HG02840 (cell line): Measurements from ENCODE around the gene LRRC26.

Source experiments
- ATAC-seq: cut with Tn5 transposase; IDR thresholded peaks from one replicate; pipeline ENCODE4 v1.9.1; 2021; ENCODE audit warnings: mild to moderate bottlenecking, moderate library complexity, moderate number of reproducible peaks; ENCODE audit not compliant: unreplicated experiment, low FRiP score

Gene LRRC26

GRCh38 chr9:137158625-137159024 is 11.2 kb downstream of the LRRC26 start:
- ATAC-seq, result no peak

DNA sequence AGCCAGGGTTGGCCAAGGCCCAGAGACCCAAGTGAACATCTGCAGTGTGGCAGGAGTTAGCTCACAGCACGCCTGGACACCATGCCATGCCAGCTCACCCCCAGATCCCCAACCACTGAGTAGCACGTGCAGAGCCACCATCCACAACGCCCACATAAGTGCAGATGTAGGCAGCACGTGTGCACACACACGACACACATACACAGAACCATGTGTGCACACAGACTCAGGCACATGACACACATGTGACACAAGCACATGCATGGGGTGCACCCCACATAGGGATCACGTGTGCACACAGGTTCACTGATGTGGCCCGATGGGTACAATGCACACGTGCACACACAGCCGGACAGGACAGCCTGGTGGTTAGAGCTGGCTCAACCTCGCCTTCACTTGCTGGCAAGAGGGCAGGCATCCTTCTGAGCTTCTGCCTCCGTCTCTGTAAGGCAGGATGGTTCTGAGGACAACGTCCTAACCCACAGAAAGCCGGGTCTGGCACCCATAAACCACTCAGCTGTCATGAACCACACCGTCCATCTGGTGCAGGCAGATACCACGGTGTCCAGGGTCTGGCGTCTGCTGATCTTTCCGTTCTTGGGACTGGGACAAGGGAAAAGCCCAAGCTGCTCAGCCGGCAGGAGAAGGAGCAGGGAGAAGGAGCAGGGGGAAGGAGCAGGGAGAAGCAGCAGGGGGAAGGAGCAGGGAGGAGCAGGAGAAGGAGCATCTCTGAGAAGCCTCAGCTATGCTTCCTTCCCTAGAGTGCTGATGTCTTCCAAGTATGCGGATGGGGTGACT is 12.0 kb downstream of the LRRC26 start:
- ATAC-seq, result no peak

DNA sequence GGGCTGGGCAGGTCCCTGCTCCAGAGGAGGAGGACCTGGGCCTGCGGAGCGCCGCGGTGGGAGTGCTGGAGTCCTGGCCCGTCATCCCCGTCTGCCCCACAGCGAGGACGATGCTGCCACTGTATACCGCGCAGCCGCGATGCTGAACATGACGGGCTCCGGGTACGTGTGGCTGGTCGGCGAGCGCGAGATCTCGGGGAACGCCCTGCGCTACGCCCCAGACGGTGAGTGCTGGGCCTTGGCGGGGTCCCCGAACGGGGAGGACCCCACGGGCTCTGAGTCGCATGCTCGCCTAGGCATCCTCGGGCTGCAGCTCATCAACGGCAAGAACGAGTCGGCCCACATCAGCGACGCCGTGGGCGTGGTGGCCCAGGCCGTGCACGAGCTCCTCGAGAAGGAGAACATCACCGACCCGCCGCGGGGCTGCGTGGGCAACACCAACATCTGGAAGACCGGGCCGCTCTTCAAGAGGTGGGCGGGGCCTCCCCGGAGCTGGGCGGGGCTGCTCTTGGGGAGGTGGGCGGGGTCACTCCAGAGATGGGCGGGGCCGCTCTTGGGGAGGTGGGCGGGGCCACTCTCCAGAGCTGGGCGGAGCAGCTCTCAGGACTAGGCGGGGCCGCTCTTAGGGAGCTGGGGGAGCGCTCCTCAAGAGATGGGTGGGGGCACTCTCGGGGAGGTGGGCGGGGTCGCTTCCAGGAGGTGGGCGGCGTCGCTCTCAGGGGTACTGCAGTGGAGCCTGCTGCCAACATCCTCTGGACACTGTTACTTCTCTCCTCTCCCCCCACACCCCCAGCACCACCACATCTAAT is 13.1 kb downstream of the LRRC26 start:
- ATAC-seq, result no peak

DNA sequence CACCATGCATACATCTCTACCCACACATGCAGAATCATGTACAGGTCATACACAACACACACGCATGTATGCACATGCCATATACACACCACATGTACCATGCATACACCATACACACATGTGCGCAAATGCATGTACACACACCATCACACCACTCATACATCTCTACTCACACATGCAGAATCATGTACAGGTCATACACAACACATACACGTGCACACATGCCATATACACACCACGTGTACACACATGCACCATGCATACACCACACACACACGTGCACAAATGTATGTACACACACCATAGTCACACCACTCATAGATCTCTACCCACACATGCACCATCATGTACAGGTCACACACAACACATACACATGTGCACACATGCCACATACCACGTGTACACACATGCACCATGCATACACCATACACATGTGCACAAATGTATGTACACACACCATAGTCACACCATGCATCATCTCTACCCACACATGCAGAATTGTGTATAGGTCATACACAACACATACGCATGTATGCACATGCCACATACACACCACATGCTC is 16.9 kb downstream of the LRRC26 start:
- no peak for ATAC-seq

DNA sequence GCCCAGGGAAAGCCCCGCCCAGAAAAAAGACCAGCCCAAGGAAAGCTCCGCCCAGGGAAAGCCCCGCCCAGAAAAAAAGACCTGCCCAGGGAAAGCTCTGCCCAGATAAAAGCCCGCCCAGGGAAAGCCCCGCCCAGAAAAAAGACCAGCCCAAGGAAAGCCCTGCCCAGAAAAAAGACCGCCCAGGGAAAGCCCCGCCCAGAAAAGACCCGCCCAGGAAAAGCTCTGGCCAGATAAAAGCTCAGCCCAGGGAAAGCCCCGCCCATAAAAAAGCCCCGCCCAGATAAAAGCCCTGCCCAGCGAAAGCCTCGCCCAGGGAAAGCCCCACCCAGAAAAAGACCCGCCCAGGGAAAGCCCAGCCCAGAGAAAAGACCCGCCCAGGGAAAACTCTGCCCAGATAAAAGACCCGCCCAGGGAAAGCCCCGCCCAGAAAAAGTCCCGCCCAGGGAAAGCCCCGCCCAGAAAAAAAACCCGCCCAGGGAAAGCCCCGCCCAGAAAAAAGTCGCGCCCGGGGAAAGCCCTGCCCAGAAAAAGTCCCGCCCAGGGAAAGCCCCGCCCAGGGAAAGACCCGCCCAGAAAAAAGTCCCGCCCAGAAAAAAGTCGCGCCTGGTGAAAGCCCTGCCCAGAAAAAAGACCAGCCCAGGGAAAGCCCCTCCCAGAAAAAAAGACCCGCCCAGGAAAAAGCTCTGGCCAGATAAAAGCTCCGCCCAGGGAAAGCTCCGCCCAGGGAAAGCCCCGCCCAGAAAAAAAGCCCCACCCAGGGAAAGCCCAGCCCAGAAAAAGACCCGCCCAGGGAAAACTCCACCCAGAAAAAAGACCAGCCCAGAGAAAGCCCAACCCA is 19.0 kb downstream of the LRRC26 start:
- no peak for ATAC-seq

DNA sequence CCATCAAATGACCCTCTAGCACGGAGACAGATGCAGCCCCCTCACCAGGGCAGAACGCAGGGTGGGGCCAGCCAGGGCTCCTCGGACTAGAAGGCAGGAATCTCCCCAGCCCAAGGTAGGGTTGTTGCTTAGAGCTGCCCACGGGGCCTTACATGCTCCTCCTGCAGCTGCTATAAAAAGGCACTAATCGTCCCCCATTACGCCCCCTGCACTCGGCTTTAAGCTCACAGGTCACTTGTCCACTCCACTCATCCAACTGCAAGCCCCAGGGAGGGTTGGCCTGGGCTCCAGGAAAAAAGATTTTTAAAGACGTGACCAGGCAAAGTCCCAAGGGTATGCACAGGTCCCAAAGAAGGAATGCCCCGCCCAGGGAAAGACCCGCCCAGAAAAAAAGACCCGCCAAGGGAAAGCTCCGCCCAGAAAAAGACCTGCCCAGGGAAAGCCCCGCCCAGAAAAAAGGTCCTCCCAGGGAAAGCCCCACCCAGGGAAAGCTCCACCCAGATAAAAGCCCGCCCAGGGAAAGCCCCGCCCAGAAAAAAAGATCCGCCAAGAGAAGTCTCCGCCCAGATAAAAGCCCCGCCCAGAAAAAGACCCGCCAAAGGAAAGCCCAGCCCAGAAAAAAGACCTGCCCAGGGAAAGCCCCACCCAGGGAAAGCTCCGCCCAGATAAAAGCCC is 19.8 kb downstream of the LRRC26 start:
- no peak for ATAC-seq

- ATAC-seq, result no peak
Measured at GRCh38 chr9:137149363-137149762, 20.5 kb downstream of the LRRC26 start.

DNA sequence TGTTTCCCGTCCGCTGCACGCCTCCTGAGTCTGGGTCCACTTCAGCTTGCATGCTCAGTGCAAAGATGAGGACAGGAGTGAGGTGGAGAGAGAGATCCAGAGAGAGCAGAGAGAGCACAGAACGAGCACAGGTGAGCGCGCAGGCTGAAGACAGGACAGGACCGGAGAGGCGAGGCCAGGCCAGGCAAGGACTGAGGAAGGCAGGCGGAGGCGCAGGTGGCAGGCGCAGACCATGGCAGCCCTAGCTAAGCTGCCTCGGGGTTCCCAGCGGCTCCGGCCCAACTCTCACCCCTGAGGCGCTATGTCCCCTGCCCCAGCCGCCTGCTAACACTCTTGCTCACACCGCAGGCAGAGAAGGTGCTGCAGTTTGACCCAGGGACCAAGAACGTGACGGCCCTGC is 21.2 kb downstream of the LRRC26 start:
- no peak for ATAC-seq

DNA sequence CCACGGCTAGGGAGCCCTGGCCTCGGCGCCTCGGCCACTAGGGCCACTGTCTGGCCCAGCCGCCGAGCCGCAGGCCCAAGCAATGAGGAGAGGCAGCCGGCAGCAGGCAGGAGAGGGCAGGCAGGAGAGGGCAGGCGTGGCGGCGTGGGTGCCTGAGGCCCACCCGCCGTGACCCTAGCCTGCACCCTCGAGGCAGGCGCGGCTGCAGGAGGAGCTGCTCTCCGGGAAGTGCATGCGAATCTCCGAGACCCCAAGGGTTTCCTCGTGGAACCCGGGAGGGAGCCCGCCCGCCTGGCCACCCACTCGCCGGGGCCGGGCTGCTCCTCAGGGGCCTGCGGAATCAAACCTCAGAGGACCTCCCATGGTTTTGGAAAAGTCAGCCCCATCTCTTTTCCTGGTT is 21.6 kb downstream of the LRRC26 start:
- ATAC-seq, result no peak

DNA sequence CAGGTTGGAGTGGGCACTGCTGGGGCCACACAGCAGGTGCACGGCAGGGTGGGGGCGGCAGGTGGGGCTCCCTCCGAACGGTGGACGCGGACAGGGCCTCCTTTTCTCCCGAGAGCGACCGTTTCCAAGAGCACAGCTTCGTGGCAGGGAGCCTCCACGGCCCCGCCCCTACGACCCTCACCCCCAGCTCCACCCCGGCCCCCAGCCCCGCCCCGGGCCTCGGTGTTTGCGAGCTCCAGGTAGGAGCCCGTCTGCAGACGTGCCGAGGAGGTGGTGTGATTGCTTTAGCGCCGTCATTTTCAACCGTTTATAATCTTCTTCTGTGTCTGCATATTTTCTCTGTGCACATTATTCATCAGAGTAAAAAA is 22.1 kb downstream of the LRRC26 start:
- no peak for ATAC-seq

GRCh38 chr9:137147091-137147792 is 22.6 kb downstream of the LRRC26 start:
- no peak for ATAC-seq

- no peak for ATAC-seq
Measured at GRCh38 chr9:137146527-137146918, 23.3 kb downstream of the LRRC26 start.

GRCh38 chr9:137145731-137146526 is 23.9 kb downstream of the LRRC26 start:
- no peak for ATAC-seq

DNA sequence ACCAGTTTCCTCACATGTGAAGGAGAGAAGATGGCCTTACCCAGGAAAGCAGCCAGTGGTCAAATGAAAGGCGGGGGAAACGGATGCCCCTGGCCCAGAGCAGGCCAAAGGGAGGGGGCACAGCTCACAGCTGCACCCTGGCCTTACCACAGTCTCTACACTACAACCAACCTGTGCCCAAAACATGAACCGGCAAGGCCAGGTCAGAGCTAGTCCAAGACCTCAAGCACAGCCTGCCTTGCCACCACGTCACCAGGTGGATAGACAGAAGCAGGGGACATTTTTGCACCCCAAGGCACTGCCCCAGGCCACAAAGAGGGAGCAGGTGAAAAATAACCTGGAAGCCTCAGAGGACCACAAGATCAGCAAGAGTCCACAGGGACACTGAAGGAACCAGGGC is 26.4 kb downstream of the LRRC26 start:
- ATAC-seq, result no peak

GRCh38 chr9:137141976-137142936 is 27.6 kb downstream of the LRRC26 start:
- no peak for ATAC-seq

DNA sequence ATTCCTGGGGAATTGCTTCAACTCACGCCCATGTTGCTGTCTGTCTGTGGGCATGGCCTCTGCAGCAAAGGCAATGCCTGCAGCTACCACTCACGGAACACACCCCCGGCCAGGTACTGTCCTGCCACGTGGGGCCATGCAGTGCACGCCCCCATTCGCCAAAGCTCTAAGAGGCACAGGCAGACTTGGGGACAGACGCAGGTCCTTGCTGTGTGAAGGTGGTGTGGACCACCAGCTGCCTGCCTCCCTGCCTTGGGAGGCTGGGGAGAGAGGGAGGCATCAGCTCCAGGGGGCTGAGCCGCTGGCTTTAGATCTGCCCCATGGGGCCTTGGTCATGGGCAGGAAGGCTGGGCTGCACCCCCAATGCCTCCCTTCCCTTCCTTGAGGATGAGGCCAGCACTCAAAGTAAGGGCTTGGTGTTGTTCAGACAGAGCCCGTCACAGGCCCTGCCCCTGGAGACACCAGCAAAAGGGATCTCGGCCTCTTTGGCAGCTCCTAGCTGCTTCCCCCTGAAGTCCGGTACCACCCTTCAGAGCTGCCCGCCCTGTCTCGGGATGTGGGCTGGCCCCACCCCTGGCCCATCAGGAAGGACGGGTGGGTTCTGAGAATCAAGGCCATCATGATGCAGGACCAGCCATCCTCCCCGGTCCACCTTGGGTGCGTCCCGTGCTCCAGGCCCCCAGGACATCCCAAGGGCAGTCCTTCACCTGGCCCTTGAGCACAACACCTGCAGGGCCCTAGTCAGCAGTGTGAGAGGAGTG is 28.6 kb downstream of the LRRC26 start:
- no peak for ATAC-seq
